Liver (tissue), 3 donors: Measurements from ENCODE around the gene NUP37.
"Not testable (repeated sequence)": the region's sequence is repeated elsewhere in the genome, so short reads cannot be mapped to it uniquely, and the experiment has no call there.

Experiments used
- CTCF ChIP-seq: fragments of 150-350 bp; IDR thresholded peaks from 2 replicates; pipeline ENCODE4 v1.5.1; 2017; ENCODE audit warnings: improper control_type of control experiment, low read depth, low read length; ENCODE audit not compliant: missing input control
- EGR1 ChIP-seq, 2 donors: IDR thresholded peaks; 2 replicates each; pipeline ENCODE4 v1.6.1; 2016 to 2018; ENCODE audit warnings: antibody characterized with exemption in 2 of 2, low read depth in 2 of 2
- MAX ChIP-seq: IDR thresholded peaks from 2 replicates; pipeline ENCODE4 v1.6.1; 2016; ENCODE audit warnings: antibody characterized with exemption
- RAD21 ChIP-seq, 2 donors: IDR thresholded peaks; 2 replicates each; pipeline ENCODE4 v1.6.1; 2016; ENCODE audit warnings: antibody characterized with exemption in 2 of 2, mild to moderate bottlenecking in 2 of 2
- REST ChIP-seq: IDR thresholded peaks from 2 replicates; pipeline ENCODE4 v1.6.1; 2016; ENCODE audit warnings: antibody characterized with exemption, mild to moderate bottlenecking
- YY1 ChIP-seq: IDR thresholded peaks from 2 replicates; pipeline ENCODE4 v1.6.1; 2016; ENCODE audit warnings: antibody characterized with exemption, mild to moderate bottlenecking
- donor health status: healthy.
- donor health status: healthy.

GRCh38 chr12:102155206-102155605 is 35.3 kb upstream of the NUP37 start:
- not testable (repeated sequence) for TF ChIP-seq CTCF; RAD21 (IDR thresholded peaks at IDR 0.05); YY1; EGR1 (IDR thresholded peaks at IDR 0.05; ENCODE audit: low read depth in 2 of 2); MAX; REST
